Measurements from ENCODE around the gene C2orf42.

Gene C2orf42

GRCh38 chr2:70124983-70125480, 65.8 kb downstream of the C2orf42 start:
- H3K27ac ChIP-seq = peak overlapping the region; percentile 97 to 98
- TF ChIP-seq CTCF (IDR thresholded peaks at IDR 0.05) = no peak
- DNase-seq (ENCODE audit: low spot score) = peak; percentile 80
- peak overlapping the region; percentile 75 for H3K4me3 ChIP-seq

DNA sequence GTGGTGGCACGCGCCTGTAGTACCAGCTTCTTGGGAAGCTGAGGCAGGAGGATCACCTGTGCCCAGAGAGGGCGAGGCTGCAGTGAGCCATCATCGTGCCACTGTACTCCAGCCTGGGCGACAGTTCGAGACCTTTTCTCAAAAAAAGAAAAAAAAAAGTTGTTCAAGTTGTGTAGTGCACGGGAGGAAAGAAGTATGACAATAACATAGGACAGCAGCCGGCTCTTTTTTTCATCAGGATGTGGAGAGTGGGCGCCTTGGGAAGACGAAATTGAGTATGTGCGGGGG, 67.0 kb downstream of the C2orf42 start:
- TF ChIP-seq CTCF (IDR thresholded peaks at IDR 0.05) = no peak
- Histone ChIP-seq H3K4me3 (peak overlapping the region; percentile 75), H3K27ac (peak overlapping the region; percentile 97 to 98)
- no peak for DNase-seq (ENCODE audit: low spot score)

GRCh38 chr2:70123051-70123828, 67.6 kb downstream of the C2orf42 start:
- H3K27ac ChIP-seq = peak overlapping the region; percentile 97 to 98
- peak; percentile 79 for DNase-seq (ENCODE audit: low spot score)
- H3K4me3 ChIP-seq = peak overlapping the region; percentile 75
- TF ChIP-seq CTCF (IDR thresholded peaks at IDR 0.05) = no peak

DNA sequence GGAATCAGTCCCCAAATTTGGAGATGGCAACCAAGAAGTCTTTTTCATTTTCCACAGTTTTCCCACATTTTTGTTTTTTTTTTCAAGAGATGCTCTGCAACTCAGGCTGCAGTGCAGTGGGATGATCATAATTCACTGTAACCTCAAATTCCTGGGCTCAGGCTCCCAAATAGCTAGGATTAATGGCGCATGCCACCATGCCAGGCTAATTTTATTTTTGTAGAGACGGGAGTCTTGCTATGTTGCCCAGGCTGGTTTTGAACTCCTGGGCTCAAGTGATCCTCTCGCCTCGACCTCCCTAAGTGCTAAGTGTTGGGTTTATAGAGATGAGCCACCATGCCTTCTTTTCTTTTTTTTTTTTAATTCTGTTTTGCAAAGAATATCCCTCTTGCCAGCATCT, 68.3 kb downstream of the C2orf42 start:
- Histone ChIP-seq H3K4me3 (no peak overlapping the region), H3K27ac (no peak overlapping the region)
- TF ChIP-seq CTCF (IDR thresholded peaks at IDR 0.05) = no peak
- no peak for DNase-seq (ENCODE audit: low spot score)

DNA sequence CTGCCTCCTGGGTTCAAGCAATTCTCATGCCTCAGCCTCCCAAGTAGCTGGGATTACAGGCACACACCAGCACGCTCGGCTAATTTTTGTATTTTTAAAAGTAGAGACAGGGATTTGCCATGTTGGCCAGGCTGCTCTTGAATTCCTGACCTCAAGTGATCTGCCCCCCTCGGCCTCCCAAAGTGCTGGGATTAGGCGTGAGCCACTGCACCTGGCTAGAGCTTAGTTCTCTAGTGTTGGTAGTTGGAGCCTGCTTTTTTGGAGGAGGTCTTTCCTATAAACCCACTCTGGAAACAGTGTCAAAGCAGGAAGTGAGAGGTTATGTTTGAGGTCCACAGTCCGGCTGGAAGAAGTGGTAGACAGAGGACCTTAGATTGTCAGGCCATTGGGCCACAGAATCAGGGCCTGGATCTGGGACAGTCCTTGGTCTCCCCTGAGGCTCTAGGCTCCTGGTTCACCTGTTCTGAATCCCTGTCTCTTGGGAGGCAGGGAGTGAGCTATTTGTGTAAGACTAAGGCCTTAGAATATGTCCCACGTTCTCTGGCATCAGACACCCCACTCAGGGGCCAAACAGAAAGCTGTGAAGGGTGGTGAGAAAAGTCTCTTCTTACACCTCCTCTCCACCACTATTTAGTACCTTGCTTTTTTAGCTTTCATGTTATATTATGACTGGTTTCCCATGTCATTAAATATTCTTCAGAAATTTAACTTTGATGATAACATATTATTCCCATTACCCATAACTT, 69.0 kb downstream of the C2orf42 start:
- H3K27ac ChIP-seq = peak overlapping the region in 1 of 2 donors; percentile 57
- no peak overlapping the region for H3K4me3 ChIP-seq
- no peak for TF ChIP-seq CTCF (IDR thresholded peaks at IDR 0.05)
- no peak for DNase-seq (ENCODE audit: low spot score)

DNA sequence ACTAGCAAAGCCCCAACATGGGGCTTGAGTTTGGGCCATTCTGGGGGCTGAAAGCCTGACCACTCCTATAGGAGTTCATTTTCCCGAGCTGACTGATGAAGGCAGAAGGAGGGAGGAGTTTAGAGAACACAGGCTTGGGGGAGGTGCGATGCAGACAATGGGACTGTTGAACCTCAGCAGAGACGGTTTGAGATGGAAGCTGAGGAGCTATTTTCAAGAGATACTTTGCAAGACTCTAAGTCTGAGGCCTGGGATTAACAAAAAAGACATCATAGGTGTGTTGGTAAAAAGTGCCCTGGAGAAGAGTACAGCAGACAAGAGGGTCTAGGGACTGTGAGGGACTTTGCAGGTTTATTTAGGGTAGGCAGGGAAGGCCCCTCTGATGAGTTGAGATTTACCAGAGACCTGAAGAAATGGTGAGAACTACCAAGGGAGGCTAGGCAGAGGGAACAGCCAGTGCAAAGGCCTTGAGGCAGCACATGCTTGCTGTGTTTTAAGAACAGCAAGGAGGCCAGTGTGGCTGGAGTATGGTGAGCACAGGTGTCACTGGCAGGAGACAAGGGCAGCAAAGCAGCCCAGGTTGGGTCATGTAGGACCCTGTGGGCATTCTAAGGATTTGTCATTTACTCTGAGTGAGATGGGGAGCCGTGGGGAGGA, 71.9 kb downstream of the C2orf42 start:
- H3K4me3 ChIP-seq = no peak overlapping the region
- no peak overlapping the region for H3K27ac ChIP-seq
- DNase-seq (ENCODE audit: low spot score) = no peak
- no peak for TF ChIP-seq CTCF (IDR thresholded peaks at IDR 0.05)
